ENCODE data around the gene MTFP1. TPM values are rescaled to one million over a fixed set of nuclear protein-coding genes. Genes with fewer than 3 reads are reported as not detected.

The MTFP1 gene
- total RNA-seq, 2 donors from 2014 or later, result 25.9 to 30.8 TPM

DNA sequence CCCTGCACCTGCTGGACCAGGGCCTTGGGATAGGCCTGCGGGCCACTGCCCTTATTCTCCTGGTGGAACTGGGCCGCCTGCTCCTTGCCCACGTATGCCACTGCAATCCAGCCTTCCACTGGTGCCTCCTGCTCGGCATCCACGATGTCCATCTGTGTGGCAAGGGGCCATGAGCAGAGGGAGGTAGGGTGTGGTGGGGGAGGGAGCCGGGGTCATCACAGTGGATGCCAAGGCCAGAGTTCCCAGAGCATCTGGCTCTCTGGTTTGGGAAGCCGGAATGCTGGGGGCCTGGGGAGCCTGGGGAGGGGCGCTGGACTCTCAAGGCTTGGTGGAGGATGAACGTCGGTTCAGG, 39.0 kb upstream of the MTFP1 start:
- peak overlapping the region; percentile 76 for H3K4me3 Mint-ChIP-seq
- H3K9me3 ChIP-seq (ENCODE audit: control insufficient read depth, low read length), result peaks cover 3% of the 10 kb centered on the region
- H3K27me3 Mint-ChIP-seq (ENCODE audit: insufficient read depth), result no peaks in the 10 kb centered on the region
- no peak overlapping the region for H3K27ac ChIP-seq (ENCODE audit: low read depth, low read length)
- 31% methylated on average over 10 of the region's 10 CpGs; no CpG with 5 or more reads in 1 of the 2 experiments for WGBS, 2 experiments (ENCODE audit: insufficient coverage in 1 of 2, insufficient read length in 1 of 2)
- peaks cover 15% of the 10 kb centered on the region for H3K9me3 Mint-ChIP-seq
- peaks cover 12% of the 10 kb centered on the region for H3K36me3 Mint-ChIP-seq (ENCODE audit: low read depth)
- peak overlapping the region; percentile 55 for H3K9ac ChIP-seq (ENCODE audit: extremely low read depth, low read length, poor library complexity, severe bottlenecking)
- no peak for DNase-seq
- H3K4me1 ChIP-seq (ENCODE audit: control insufficient read depth, insufficient read depth, low read length), result no peaks in the 10 kb centered on the region
- H3K36me3 ChIP-seq (ENCODE audit: control insufficient read depth, insufficient read depth, low read length), result peaks cover 5% of the 10 kb centered on the region
- TF ChIP-seq, protein P1, sequence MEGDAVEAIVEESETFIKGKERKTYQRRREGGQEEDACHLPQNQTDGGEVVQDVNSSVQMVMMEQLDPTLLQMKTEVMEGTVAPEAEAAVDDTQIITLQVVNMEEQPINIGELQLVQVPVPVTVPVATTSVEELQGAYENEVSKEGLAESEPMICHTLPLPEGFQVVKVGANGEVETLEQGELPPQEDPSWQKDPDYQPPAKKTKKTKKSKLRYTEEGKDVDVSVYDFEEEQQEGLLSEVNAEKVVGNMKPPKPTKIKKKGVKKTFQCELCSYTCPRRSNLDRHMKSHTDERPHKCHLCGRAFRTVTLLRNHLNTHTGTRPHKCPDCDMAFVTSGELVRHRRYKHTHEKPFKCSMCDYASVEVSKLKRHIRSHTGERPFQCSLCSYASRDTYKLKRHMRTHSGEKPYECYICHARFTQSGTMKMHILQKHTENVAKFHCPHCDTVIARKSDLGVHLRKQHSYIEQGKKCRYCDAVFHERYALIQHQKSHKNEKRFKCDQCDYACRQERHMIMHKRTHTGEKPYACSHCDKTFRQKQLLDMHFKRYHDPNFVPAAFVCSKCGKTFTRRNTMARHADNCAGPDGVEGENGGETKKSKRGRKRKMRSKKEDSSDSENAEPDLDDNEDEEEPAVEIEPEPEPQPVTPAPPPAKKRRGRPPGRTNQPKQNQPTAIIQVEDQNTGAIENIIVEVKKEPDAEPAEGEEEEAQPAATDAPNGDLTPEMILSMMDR (conservative IDR thresholded peaks at IDR 0.05), result no peak
- H3K27me3 ChIP-seq (ENCODE audit: control insufficient read depth, insufficient read depth, low read length, poor library complexity, severe bottlenecking), result no peaks in the 10 kb centered on the region
- peak overlapping the region; percentile 81 for H3K4me3 ChIP-seq (ENCODE audit: low read length)
- peak overlapping the region; percentile 77 for H3K27ac Mint-ChIP-seq
- peaks cover 13% of the 10 kb centered on the region for H3K4me1 Mint-ChIP-seq

DNA sequence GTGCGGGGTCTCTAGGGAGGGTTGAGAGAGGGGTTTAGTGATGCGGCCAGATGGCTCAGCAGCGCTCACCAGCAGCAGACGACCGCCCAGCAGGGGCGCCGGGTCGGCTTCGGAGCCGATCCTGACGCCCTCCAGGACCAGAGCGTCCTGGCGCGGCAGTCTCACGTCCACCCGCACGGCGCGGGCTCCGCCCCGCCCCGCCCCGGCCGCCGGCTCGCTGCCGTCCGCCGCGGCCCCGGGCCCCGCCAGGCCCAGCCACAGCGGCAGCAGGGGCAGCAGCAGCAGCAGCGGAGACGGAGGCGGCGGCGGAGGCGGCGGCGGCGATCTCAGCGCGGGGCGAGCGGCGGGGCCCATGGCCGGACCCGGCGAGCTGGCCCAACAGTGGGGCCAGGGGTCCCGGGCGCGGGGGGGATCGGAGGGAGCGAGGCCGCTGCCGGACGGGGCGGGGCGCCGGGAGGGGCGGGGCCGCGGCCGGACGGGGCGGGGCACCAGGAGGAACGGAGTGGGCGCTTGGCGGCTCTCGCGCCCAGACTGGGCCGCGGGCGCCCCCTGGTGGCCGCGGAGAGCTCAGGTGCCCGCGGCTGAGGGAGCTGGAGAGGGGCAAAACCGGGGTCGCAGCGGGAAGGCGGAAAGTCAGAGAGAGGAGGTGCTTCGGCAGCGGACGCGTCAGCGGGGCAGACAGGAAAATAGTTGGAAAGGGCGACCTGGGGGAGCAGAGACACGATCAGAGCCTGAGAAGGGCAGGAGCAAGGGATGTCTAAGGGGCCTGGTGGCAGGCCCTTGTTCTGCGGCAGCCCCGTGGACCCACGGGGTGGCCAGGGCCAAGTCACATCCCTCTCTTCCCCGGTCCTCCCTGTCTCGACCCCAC, 38.4 kb upstream of the MTFP1 start, which contains the start of gene RNF215:
Gene RNF215, minus strand, starts transcription at position 452 of the 868 bp plus-strand sequence. Its CDS starts 98 bp downstream, at position 354.
- Mint-ChIP-seq H3K27me3 (ENCODE audit: insufficient read depth) (no peaks in the 10 kb centered on the region), H3K4me3 (peak within 1 kb of the TSS; percentile 76), H3K36me3 (ENCODE audit: low read depth) (peaks cover 9% of the 10 kb centered on the region), H3K9me3 (peaks cover 15% of the 10 kb centered on the region), H3K27ac (peak within 1 kb of the TSS; percentile 89), H3K4me1 (peaks cover 16% of the 10 kb centered on the region)
- 1 to 4% methylated on average over 31 to 94 of the region's 95 CpGs for WGBS, 2 experiments (ENCODE audit: insufficient coverage in 1 of 2, insufficient read length in 1 of 2)
- Histone ChIP-seq H3K4me3 (ENCODE audit: low read length) (peak within 1 kb of the TSS; percentile 81), H3K4me1 (ENCODE audit: control insufficient read depth, insufficient read depth, low read length) (no peaks in the 10 kb centered on the region), H3K27me3 (ENCODE audit: control insufficient read depth, insufficient read depth, low read length, poor library complexity, severe bottlenecking) (no peaks in the 10 kb centered on the region), H3K36me3 (ENCODE audit: control insufficient read depth, insufficient read depth, low read length) (peaks cover 5% of the 10 kb centered on the region), H3K9me3 (ENCODE audit: control insufficient read depth, low read length) (peaks cover 3% of the 10 kb centered on the region), H3K9ac (ENCODE audit: extremely low read depth, low read length, poor library complexity, severe bottlenecking) (peak within 1 kb of the TSS; percentile 55), H3K27ac (ENCODE audit: low read depth, low read length) (no peak within 1 kb of the TSS)
- TF ChIP-seq, protein P1 (conservative IDR thresholded peaks at IDR 0.05), result peak; percentile 96
- DNase-seq, result peak; percentile 98

DNA sequence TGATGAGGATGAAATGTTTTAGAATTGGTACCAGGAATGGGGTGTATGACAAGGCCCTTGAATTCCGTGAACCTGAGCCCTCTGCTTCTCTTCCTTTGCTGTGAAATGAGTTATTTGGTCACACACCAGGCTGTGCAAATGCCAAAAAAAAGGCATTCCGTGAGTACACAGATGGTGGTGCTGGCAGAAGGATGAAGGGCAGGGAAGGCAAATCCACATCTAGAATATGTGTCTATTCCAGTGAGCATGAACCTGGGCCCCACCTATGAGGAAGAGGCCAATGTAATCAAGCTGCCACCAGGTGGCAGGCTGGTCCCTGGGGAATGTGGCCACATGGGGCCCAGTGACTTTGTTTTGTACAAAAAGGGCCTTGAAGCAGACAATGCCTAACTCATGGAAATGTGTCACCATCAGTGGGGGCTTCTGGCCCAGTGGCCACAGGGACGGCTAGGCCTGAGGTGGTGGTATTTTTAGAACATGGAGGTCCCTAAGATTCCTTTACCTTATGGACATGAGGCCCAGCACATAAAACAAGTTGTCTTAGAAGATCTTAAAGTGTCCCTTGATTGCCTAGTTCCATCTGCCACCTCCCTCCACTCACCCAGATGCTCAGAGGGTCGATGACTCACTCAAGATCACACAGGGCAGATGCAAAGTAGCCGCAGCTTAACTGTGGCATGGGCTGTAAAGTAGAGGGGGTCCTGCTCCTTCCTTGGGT, 34.4 kb upstream of the MTFP1 start:
- peak; percentile 88 for DNase-seq
- Histone ChIP-seq H3K27me3 (ENCODE audit: control insufficient read depth, insufficient read depth, low read length, poor library complexity, severe bottlenecking) (peaks cover 5% of the 10 kb centered on the region), H3K27ac (ENCODE audit: low read depth, low read length) (no peak overlapping the region), H3K36me3 (ENCODE audit: control insufficient read depth, insufficient read depth, low read length) (no peaks in the 10 kb centered on the region), H3K4me1 (ENCODE audit: control insufficient read depth, insufficient read depth, low read length) (peaks cover 11% of the 10 kb centered on the region), H3K9ac (ENCODE audit: extremely low read depth, low read length, poor library complexity, severe bottlenecking) (peak overlapping the region; percentile 23), H3K9me3 (ENCODE audit: control insufficient read depth, low read length) (peaks cover 3% of the 10 kb centered on the region), H3K4me3 (ENCODE audit: low read length) (no peak overlapping the region)
- Mint-ChIP-seq H3K9me3 (peaks cover 15% of the 10 kb centered on the region), H3K27ac (peak overlapping the region; percentile 64), H3K36me3 (ENCODE audit: low read depth) (no peaks in the 10 kb centered on the region), H3K27me3 (ENCODE audit: insufficient read depth) (peaks cover 16% of the 10 kb centered on the region), H3K4me3 (no peak overlapping the region), H3K4me1 (peaks cover 30% of the 10 kb centered on the region)
- TF ChIP-seq, protein P1 (conservative IDR thresholded peaks at IDR 0.05), result peak; percentile 89
- WGBS, 2 experiments (ENCODE audit: insufficient coverage in 1 of 2, insufficient read length in 1 of 2), result 75% methylated on average over 4 to 5 of the region's 5 CpGs

All from endodermal cell (in vitro differentiated cells).